Mammary epithelial cell (primary cell): ENCODE results near the gene ISY1.

Source experiments
- EZH2 ChIP-seq: IDR thresholded peaks from 2 replicates; pipeline ENCODE4 v1.6.1; 2012; ENCODE audit warnings: low read length, inconsistent platforms, borderline replicate concordance
- TF ChIP-seq, protein P1 (sequence below), 2 donors: IDR thresholded peaks in 1 of 2; conservative IDR thresholded peaks in 1 of 2; 2 replicates each; pipeline ENCODE4 v1.5.1; 2011 to 2012; ENCODE audit warnings: inconsistent platforms in 2 of 2, low read length in 2 of 2, mild to moderate bottlenecking in 2 of 2, control low read depth in 1 of 2, low read depth in 1 of 2; ENCODE audit not compliant: insufficient read depth in 1 of 2; ENCODE audit errors: extremely low read depth in 1 of 2

DNA sequence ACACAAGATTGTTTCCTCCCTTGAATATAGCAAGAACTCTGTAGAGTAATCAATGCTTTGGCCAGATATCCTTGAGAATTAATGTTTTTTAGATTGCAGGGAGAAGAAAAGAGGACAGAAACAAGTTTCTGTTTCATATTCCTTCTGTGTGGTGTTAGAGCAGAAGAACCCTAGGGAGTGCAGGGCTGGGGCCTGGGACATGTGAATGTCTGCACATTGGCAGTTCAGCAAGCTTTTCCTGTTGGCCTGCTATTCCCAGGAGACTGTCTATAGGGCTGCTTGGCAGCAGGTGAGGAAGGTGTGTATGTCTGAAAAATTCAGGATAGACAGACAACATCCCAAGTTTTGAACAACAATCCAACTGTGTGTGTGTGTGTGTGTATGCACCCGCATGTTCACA lies 36.5 kb upstream of the ISY1 start:
- TF ChIP-seq, protein P1, sequence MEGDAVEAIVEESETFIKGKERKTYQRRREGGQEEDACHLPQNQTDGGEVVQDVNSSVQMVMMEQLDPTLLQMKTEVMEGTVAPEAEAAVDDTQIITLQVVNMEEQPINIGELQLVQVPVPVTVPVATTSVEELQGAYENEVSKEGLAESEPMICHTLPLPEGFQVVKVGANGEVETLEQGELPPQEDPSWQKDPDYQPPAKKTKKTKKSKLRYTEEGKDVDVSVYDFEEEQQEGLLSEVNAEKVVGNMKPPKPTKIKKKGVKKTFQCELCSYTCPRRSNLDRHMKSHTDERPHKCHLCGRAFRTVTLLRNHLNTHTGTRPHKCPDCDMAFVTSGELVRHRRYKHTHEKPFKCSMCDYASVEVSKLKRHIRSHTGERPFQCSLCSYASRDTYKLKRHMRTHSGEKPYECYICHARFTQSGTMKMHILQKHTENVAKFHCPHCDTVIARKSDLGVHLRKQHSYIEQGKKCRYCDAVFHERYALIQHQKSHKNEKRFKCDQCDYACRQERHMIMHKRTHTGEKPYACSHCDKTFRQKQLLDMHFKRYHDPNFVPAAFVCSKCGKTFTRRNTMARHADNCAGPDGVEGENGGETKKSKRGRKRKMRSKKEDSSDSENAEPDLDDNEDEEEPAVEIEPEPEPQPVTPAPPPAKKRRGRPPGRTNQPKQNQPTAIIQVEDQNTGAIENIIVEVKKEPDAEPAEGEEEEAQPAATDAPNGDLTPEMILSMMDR (conservative IDR thresholded peaks at IDR 0.05 in 1 of 2, IDR thresholded peaks at IDR 0.05 in 1 of 2; ENCODE audit: extremely low read depth in 1 of 2, insufficient read depth in 1 of 2, low read depth in 1 of 2, low read length in 2 of 2): no peak
- no peak for TF ChIP-seq EZH2
